Endometrial microvascular endothelial cells (primary cell): Measurements from ENCODE around the gene FBXW8. TPM values are rescaled to one million over a fixed set of nuclear protein-coding genes. Genes with fewer than 3 reads are reported as not detected.

Experiments used
- in situ Hi-C: cut with HindIII; loops from 2 replicates; pipeline ENCODE4 v1.10.0; 2017; ENCODE audit warnings: low sequenced_read_pairs, low pct_unique_long_range_greater_than_20kb; ENCODE audit errors: inconsistent ontology term
- total RNA-seq: library from RNA; depleted of rRNA; stranded (reverse); fragments of >200 nt; gene quantifications from one replicate; pipeline ENCODE4 v1.2.3, GENCODE V29; 2015; ENCODE audit errors: inconsistent ontology term

FBXW8 gene
- total RNA-seq, 1 donor from 2014 or later: 13.8 TPM

- in situ Hi-C loops: no loop called here
These were observed 149.6 kb downstream of the FBXW8 start for GRCh38 chr12:117060246-117060928.

- in situ Hi-C loops: no loop called here
These were observed 150.2 kb downstream of the FBXW8 start for GRCh38 chr12:117060929-117061305.

- in situ Hi-C loops: no loop called here
These were observed 150.9 kb downstream of the FBXW8 start for GRCh38 chr12:117061555-117062079.

GRCh38 chr12:117063162-117063911 is 152.6 kb downstream of the FBXW8 start:
- in situ Hi-C loops: no loop called here

- in situ Hi-C loops: no loop called here
These were observed 153.3 kb downstream of the FBXW8 start for GRCh38 chr12:117064049-117064448.

- in situ Hi-C loops: no loop called here
These were observed 153.8 kb downstream of the FBXW8 start for GRCh38 chr12:117064596-117064995.

GRCh38 chr12:117067016-117067415 is 156.3 kb downstream of the FBXW8 start:
- in situ Hi-C loops: no loop called here

GRCh38 chr12:117067638-117068037 is 156.9 kb downstream of the FBXW8 start:
- in situ Hi-C loops: no loop called here

- in situ Hi-C loops: no loop called here
These were observed 157.7 kb downstream of the FBXW8 start for GRCh38 chr12:117068492-117068891.

- in situ Hi-C loops: no loop called here
These were observed 158.5 kb downstream of the FBXW8 start for GRCh38 chr12:117069101-117069797.

- in situ Hi-C loops: no loop called here
These were observed 159.5 kb downstream of the FBXW8 start for GRCh38 chr12:117069926-117070900.

- in situ Hi-C loops: no loop called here
These were observed 160.3 kb downstream of the FBXW8 start for GRCh38 chr12:117071009-117071408.

- in situ Hi-C loops: no loop called here
These were observed 161.4 kb downstream of the FBXW8 start for GRCh38 chr12:117072106-117072505.

GRCh38 chr12:117072736-117073490 is 162.2 kb downstream of the FBXW8 start:
- in situ Hi-C loops: no loop called here

GRCh38 chr12:117073611-117074010 is 162.9 kb downstream of the FBXW8 start:
- in situ Hi-C loops: no loop called here

- in situ Hi-C loops: no loop called here
These were observed 165.9 kb downstream of the FBXW8 start for GRCh38 chr12:117076410-117077372.

- in situ Hi-C loops: no loop called here
These were observed 168.7 kb downstream of the FBXW8 start for GRCh38 chr12:117079487-117079886.
